ENCODE data around the gene COL4A5. TPM values are rescaled to one million over a fixed set of nuclear protein-coding genes. Genes with fewer than 3 reads are reported as not detected.
A peak's percentile ranks its signal among the peaks of the same experiment; 100 is the strongest.

Gene COL4A5
- total and polyA plus RNA-seq, 2 donors (not counting 3 experiments of a cell fraction or from before 2014, with no cell fraction given), result 15.4 to 28.8 TPM

DNA sequence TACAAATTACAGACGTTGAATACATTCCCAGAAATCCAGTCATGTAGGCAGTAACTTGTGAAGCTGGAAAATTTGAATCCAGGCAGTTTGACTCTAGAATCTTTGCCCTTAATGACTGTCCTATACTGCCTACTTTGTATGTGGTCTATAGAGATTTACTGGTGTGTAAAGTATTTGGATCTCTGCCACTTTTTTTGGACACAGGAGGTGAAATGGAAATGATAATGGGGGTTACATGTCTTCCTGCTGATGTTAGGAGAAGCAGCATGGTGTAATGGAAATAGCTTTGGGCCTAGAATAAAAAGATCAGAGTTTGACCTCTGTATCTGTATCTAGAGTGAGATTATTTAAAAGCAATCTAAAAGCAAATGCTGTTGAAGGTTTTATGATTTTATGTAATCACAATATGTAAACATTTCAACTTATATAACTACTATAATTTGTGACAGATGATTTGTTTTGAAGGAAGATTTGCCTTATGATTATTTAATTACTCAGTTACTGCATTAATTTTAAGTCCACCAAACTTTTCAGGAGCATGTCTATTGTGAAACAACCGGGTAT lies 3.3 kb downstream of the COL4A5 start:
- TF ChIP-seq JUN (IDR thresholded peaks at IDR 0.05; ENCODE audit: borderline replicate concordance, insufficient read depth, insufficient read length, low read depth) (no peak), POLR2AphosphoS5 (IDR thresholded peaks at IDR 0.05; ENCODE audit: insufficient read depth, low read depth, low read length) (no peak), CTCF (IDR thresholded peaks at IDR 0.05; ENCODE audit: extremely low read depth in 1 of 2, insufficient read depth in 1 of 2, low read depth in 1 of 2, low read length in 2 of 2) (no peak), GATA2 (IDR thresholded peaks at IDR 0.05; ENCODE audit: insufficient read depth, insufficient read length, low read depth, low read length) (no peak), POLR2A (IDR thresholded peaks at IDR 0.05; ENCODE audit: low read depth, low read length) (no peak), EZH2 (IDR thresholded peaks at IDR 0.05; ENCODE audit: borderline replicate concordance, low read depth, low read length, severe bottlenecking) (no peak), MYC (IDR thresholded peaks at IDR 0.05; ENCODE audit: low read depth, low read length) (no peak), FOS (IDR thresholded peaks at IDR 0.05; ENCODE audit: borderline replicate concordance, insufficient read depth, low read length) (no peak)
- TF ChIP-seq, protein P1, sequence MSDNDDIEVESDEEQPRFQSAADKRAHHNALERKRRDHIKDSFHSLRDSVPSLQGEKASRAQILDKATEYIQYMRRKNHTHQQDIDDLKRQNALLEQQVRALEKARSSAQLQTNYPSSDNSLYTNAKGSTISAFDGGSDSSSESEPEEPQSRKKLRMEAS (IDR thresholded peaks at IDR 0.05; ENCODE audit: insufficient read depth, insufficient read length), result no peak
- Histone ChIP-seq H3K9me1 (replicated peaks; ENCODE audit: control insufficient read depth, extremely low read depth, insufficient read depth, low read length) (no peaks in the 10 kb centered on the region), H3K27ac (ENCODE audit: insufficient read depth, low read depth, low read length) (no peak overlapping the region), H3K9me3 (replicated peaks; ENCODE audit: control insufficient read depth, insufficient read depth, low read length) (no peaks in the 10 kb centered on the region), H3K27me3 (ENCODE audit: control insufficient read depth in 2 of 2, insufficient read depth in 2 of 2, low read length in 2 of 2) (no peaks in the 10 kb centered on the region), H2AFZ (ENCODE audit: low read depth, low read length) (no peak overlapping the region), H3K9ac (replicated peaks; ENCODE audit: extremely low read depth, insufficient read depth, low read length) (no peak overlapping the region), H3K4me3 (replicated peaks in 1 of 3; ENCODE audit: insufficient read depth in 1 of 3, low read depth in 1 of 3, low read length in 3 of 3) (no peak overlapping the region), H3K36me3 (ENCODE audit: control insufficient read depth in 2 of 2, extremely low read depth in 1 of 2, insufficient read depth in 2 of 2, low read length in 2 of 2) (no peaks in the 10 kb centered on the region), H3K79me2 (ENCODE audit: control insufficient read depth, insufficient read depth, low read length) (peaks cover 7% of the 10 kb centered on the region), H3K4me1 (ENCODE audit: control insufficient read depth, extremely low read depth, insufficient read depth, low read length) (peaks cover 8% of the 10 kb centered on the region), H3K4me2 (ENCODE audit: insufficient read depth, low read length) (peak overlapping the region; percentile 6), H4K20me1 (replicated peaks; ENCODE audit: control insufficient read depth, extremely low read depth, insufficient read depth, low read length) (no peaks in the 10 kb centered on the region)
- BruUV-seq (replicated peaks), result no TSS peak
- FAIRE-seq (no peak), DNase-seq (ENCODE audit: low read depth, low spot score) (peak; percentile 1)
- ChIA-PET POLR2A (no interaction called here), CTCF (no interaction called here)
- intact Hi-C loops (cut with micrococcal nuclease) (no loop called here), dilution Hi-C loops (cut with MboI; ENCODE audit: extremely low pct_ligation_motif_present, low sequenced_read_pairs) (no loop called here)
